ENCODE measurements around the gene ATP6V1G2. TPM values are rescaled to one million over a fixed set of nuclear protein-coding genes. Genes with fewer than 3 reads are reported as not detected.

ATP6V1G2 gene
- 0.36 and 0.66 TPM in 2 replicates for total RNA-seq

GRCh38 chr6:31546339-31546957 lies at the start of gene ATP6V1G2:
ATP6V1G2 (minus strand) TSS chr6:31546608; CDS start chr6:31546559, 49 bp downstream.

GRCh38 chr6:31586008-31586407 lies 39.6 kb upstream of the ATP6V1G2 start, which contains the start of gene LST1:
LST1 (plus strand) TSS chr6:31586277; CDS start chr6:31587300, 1,023 bp downstream.

GRCh38 chr6:31582230-31582643 lies 35.8 kb upstream of the ATP6V1G2 start, which contains the start of gene LTB:
LTB (minus strand) TSS chr6:31582424; CDS start chr6:31582417, 7 bp downstream.

GRCh38 chr6:31575335-31575901 lies 29.0 kb upstream of the ATP6V1G2 start, which contains the start of gene TNF:
TNF (plus strand) TSS chr6:31575565; CDS start chr6:31575742, 177 bp downstream.

GRCh38 chr6:31572041-31572911 lies 25.9 kb upstream of the ATP6V1G2 start, which contains the start of gene LTA:
LTA (plus strand) TSS chr6:31572289; CDS start chr6:31572743, 454 bp downstream.

GRCh38 chr6:31546958-31547726 lies 734 bp upstream of the ATP6V1G2 start, which contains the start of gene NFKBIL1:
NFKBIL1 (plus strand) TSS chr6:31547608; CDS start chr6:31547695, 87 bp downstream.

GRCh38 chr6:31541658-31542521 lies 4.5 kb downstream of the ATP6V1G2 start, which contains the start of gene DDX39B:
DDX39B (minus strand) TSS chr6:31542003; CDS start chr6:31540532, 1,471 bp downstream.

GRCh38 chr6:31528821-31529328 lies 17.5 kb downstream of the ATP6V1G2 start, which contains the start of gene MCCD1:
MCCD1 (plus strand) TSS chr6:31528962; CDS start chr6:31529015, 53 bp downstream.

GRCh38 chr6:31497531-31498476 lies 48.6 kb downstream of the ATP6V1G2 start, which contains the start of gene MICB:
MICB (plus strand) TSS chr6:31498145; CDS start chr6:31498194, 49 bp downstream.

Other genes starting within 250 kb of the ATP6V1G2 start
- gene HLA-B, start 189.4 kb downstream of the ATP6V1G2 start, total RNA-seq: 212 and 305 TPM in 2 replicates
- 41.6 and 42.5 TPM in 2 replicates for gene MICA, start 143.0 kb downstream of the ATP6V1G2 start, total RNA-seq
- gene MICB, start 48.5 kb downstream of the ATP6V1G2 start, total RNA-seq: 11.3 and 15.7 TPM in 2 replicates
- not detected in 2 replicates for gene MCCD1, start 17.6 kb downstream of the ATP6V1G2 start, total RNA-seq
- 296 and 474 TPM in 2 replicates for gene DDX39B, start 4.6 kb downstream of the ATP6V1G2 start, total RNA-seq
- 24.7 and 29.7 TPM in 2 replicates for gene NFKBIL1, start 1.0 kb upstream of the ATP6V1G2 start, total RNA-seq
- gene LTA, start 25.7 kb upstream of the ATP6V1G2 start, total RNA-seq: not detected in 2 replicates
- not detected in 2 replicates for gene TNF, start 29.0 kb upstream of the ATP6V1G2 start, total RNA-seq
- 2.1 and 2.3 TPM in 2 replicates for gene LTB, start 35.8 kb upstream of the ATP6V1G2 start, total RNA-seq
- gene LST1, start 39.7 kb upstream of the ATP6V1G2 start, total RNA-seq: 0.72 and 1.0 TPM in 2 replicates
- gene NCR3, start 46.4 kb upstream of the ATP6V1G2 start, total RNA-seq: not detected in 2 replicates
- gene AIF1, start 68.6 kb upstream of the ATP6V1G2 start, total RNA-seq: not detected in 2 replicates
- 31.2 and 39.4 TPM in 2 replicates for gene PRRC2A, start 74.1 kb upstream of the ATP6V1G2 start, total RNA-seq
- gene BAG6, start 106.1 kb upstream of the ATP6V1G2 start, total RNA-seq: 84.7 and 106 TPM in 2 replicates
- 0.19 and 0.54 TPM in 2 replicates for gene APOM, start 109.3 kb upstream of the ATP6V1G2 start, total RNA-seq
- 18.3 and 21.0 TPM in 2 replicates for gene C6orf47, start 114.2 kb upstream of the ATP6V1G2 start, total RNA-seq
- gene GPANK1, start 118.4 kb upstream of the ATP6V1G2 start, total RNA-seq: 11.3 and 11.6 TPM in 2 replicates
- gene CSNK2B, start 119.5 kb upstream of the ATP6V1G2 start, total RNA-seq: 88.2 and 101 TPM in 2 replicates
- 2.2 and 3.6 TPM in 2 replicates for gene LY6G5B, start 123.4 kb upstream of the ATP6V1G2 start, total RNA-seq
- gene LY6G5C, start 134.5 kb upstream of the ATP6V1G2 start, total RNA-seq: 1.1 and 1.3 TPM in 2 replicates
- gene ABHD16A, start 156.7 kb upstream of the ATP6V1G2 start, total RNA-seq: 49.1 and 57.8 TPM in 2 replicates
- not detected in 2 replicates for gene LY6G6F, start 160.3 kb upstream of the ATP6V1G2 start, total RNA-seq
- not detected in 2 replicates for gene LY6G6D, start 168.7 kb upstream of the ATP6V1G2 start, total RNA-seq
- gene LY6G6C, start 175.1 kb upstream of the ATP6V1G2 start, total RNA-seq: not detected in 2 replicates
- gene MPIG6B, start 176.8 kb upstream of the ATP6V1G2 start, total RNA-seq: not detected in 2 replicates
- gene DDAH2, start 182.7 kb upstream of the ATP6V1G2 start, total RNA-seq: 82.0 and 106 TPM in 2 replicates
- 714 and 927 TPM in 2 replicates for gene CLIC1, start 189.9 kb upstream of the ATP6V1G2 start, total RNA-seq
- 3.7 and 4.6 TPM in 2 replicates for gene MSH5, start 193.4 kb upstream of the ATP6V1G2 start, total RNA-seq
- gene SAPCD1, start 216.0 kb upstream of the ATP6V1G2 start, total RNA-seq: 0.81 and 1.3 TPM in 2 replicates
- gene VWA7, start 230.7 kb upstream of the ATP6V1G2 start, total RNA-seq: 0.09 TPM in 1 of 2 replicates, not detected in the other
- 64.4 and 67.7 TPM in 2 replicates for gene VARS1, start 249.1 kb upstream of the ATP6V1G2 start, total RNA-seq

Measured in endothelial cell of coronary artery (primary cell).